Right lobe of liver (tissue), 4 donors: Measurements from ENCODE around the gene RALB.

Experiments used
- CTCF ChIP-seq, 4 donors: fragments of 200-600 bp in 3 of 4; fragments of 450-650 bp in 1 of 4; IDR thresholded peaks; one replicate each; pipeline versions ENCODE4 v1.5.1 to v1.8.0; 2016 to 2022; ENCODE audit warnings: antibody characterized with exemption in 4 of 4, mild to moderate bottlenecking in 2 of 4
- POLR2A ChIP-seq: fragments of 450-650 bp; IDR thresholded peaks from one replicate; pipeline ENCODE4 v1.6.1; 2017; ENCODE audit warnings: antibody characterized with exemption, mild to moderate bottlenecking
- donor health status: DM: no; HTN: no; CAD: no.
- donor health status: DM: no; HTN: no; CAD: no.
- donor health status: DM: no; HTN: yes; CAD: no.

GRCh38 chr2:120246546-120247300 lies 5.9 kb upstream of the RALB start:
- TF ChIP-seq POLR2A (no peak), CTCF (IDR thresholded peaks at IDR 0.05) (no peak)
